Panc1 (cell line): Measurements from ENCODE around the gene CAMK1D. TPM values are rescaled to one million over a fixed set of nuclear protein-coding genes. Genes with fewer than 3 reads are reported as not detected.

Source experiments
- ATAC-seq: fragments of 200-7000 bp; cut with Tn5 transposase; 2 replicates; pipeline ENCODE4 v1.9.1; 2020; ENCODE audit warnings: mild to moderate bottlenecking, moderate library complexity
- BruUV-seq: library from RNA; stranded (reverse); fragments of 400-500 nt; replicated peaks from 2 replicates; lab custom pipeline; 2021; lab: Mats Ljungman, UMichigan
- CTCF ChIA-PET: fragments of 300-600 bp; sonication (Branson Sonifier 250); formaldehyde crosslinking; loops from one replicate; lab custom pipeline; 2022; ENCODE audit warnings: antibody characterized with exemption; lab: Charles Lee
- POLR2A ChIA-PET: fragments of 300-600 bp; sonication (Branson Sonifier 250); formaldehyde crosslinking; loops from one replicate; lab custom pipeline; 2022; ENCODE audit warnings: antibody characterized with exemption; lab: Charles Lee
- DNase-seq: peaks from one replicate; pipeline ENCODE4 v3.0.0-alpha.2; 2010; ENCODE audit warnings: low read depth, low spot score
- H3K27ac ChIP-seq: 2 replicates; pipeline ENCODE4 v1.5.1; 2011; ENCODE audit warnings: mild to moderate bottlenecking, low read length, inconsistent platforms
- H3K27me3 ChIP-seq: fragments of 200-500 bp; sonication (Bioruptor generic); 2 replicates; pipeline ENCODE4 v1.6.0; 2014; ENCODE audit warnings: low read length, inconsistent platforms; ENCODE audit not compliant: control insufficient read depth, insufficient read depth
- H3K36me3 ChIP-seq: fragments of 200-500 bp; sonication (Bioruptor generic); 2 replicates; pipeline ENCODE4 v1.5.1; 2014; ENCODE audit warnings: inconsistent platforms, mild to moderate bottlenecking, low read length, moderate library complexity; ENCODE audit not compliant: control insufficient read depth, insufficient read depth
- H3K4me1 ChIP-seq: 2 replicates; pipeline ENCODE4 v1.5.1; 2011; ENCODE audit warnings: inconsistent platforms, mild to moderate bottlenecking, low read length, moderate library complexity; ENCODE audit not compliant: control insufficient read depth, insufficient read depth
- H3K4me3 ChIP-seq, 2 experiments: 2 replicates each; pipeline ENCODE4 v1.5.1; 2011 to 2012; ENCODE audit warnings: low read depth in 2 of 2, low read length in 2 of 2, mild to moderate bottlenecking in 2 of 2, inconsistent platforms in 1 of 2, moderate library complexity in 1 of 2
- H3K9me3 ChIP-seq: fragments of 200-500 bp; sonication (Bioruptor generic); 2 replicates; pipeline ENCODE4 v1.5.1; 2014; ENCODE audit warnings: low read depth, mild to moderate bottlenecking, inconsistent platforms, low read length, moderate library complexity; ENCODE audit not compliant: control insufficient read depth, insufficient read depth
- POLR2AphosphoS5 ChIP-seq: IDR thresholded peaks from 2 replicates; pipeline ENCODE4 v1.6.1; 2012; ENCODE audit warnings: mild to moderate bottlenecking, low read depth, low read length, moderate library complexity
- SIN3A ChIP-seq: IDR thresholded peaks from 2 replicates; pipeline ENCODE4 v1.6.1; 2012; ENCODE audit warnings: low read depth, mild to moderate bottlenecking, low read length, moderate library complexity, borderline replicate concordance; ENCODE audit not compliant: insufficient read depth
- TCF7L2 ChIP-seq: IDR thresholded peaks from 2 replicates; pipeline ENCODE4 v1.6.1; 2011; ENCODE audit warnings: mild to moderate bottlenecking, low read depth, low read length, inconsistent platforms
- in situ Hi-C: cut with HindIII; loops from 2 replicates; pipeline ENCODE4 v1.10.0; 2016; ENCODE audit warnings: low sequenced_read_pairs, low pct_unique_long_range_greater_than_20kb
- intact Hi-C: fragments of 100-400 bp; cut with micrococcal nuclease; formaldehyde crosslinking; loops from one replicate; pipeline ENCODE4 v1.10.0; 2022; ENCODE audit not compliant: unreplicated experiment
- total RNA-seq: library from RNA; stranded (reverse); gene quantifications from one replicate; pipeline ENCODE4 v1.2.1, GENCODE V29; 2021; ENCODE audit not compliant: unreplicated experiment
- TF ChIP-seq, protein P1 (sequence below): fragments of 450-650 bp; IDR thresholded peaks from 2 replicates; pipeline ENCODE4 v1.5.1; 2017; ENCODE audit warnings: mild to moderate bottlenecking
- TF ChIP-seq, protein P2 (sequence below), 2 experiments: IDR thresholded peaks; 2 replicates each; pipeline ENCODE4 v1.6.1; 2011 to 2012; ENCODE audit warnings: low read depth in 2 of 2, control low read depth in 1 of 2, low read length in 1 of 2, mild to moderate bottlenecking in 1 of 2, moderate library complexity in 1 of 2; ENCODE audit not compliant: insufficient read depth in 1 of 2

CAMK1D gene
- total RNA-seq, 1 experiment from 2014 or later: 5.7 TPM

- DNase-seq (no peak), ATAC-seq (no peak)
- ChIA-PET CTCF (no interaction called here), POLR2A (no interaction called here)
- Histone ChIP-seq H3K36me3 (no peaks in the 10 kb centered on the region), H3K27me3 (no peaks in the 10 kb centered on the region), H3K9me3 (no peaks in the 10 kb centered on the region), H3K27ac (no peak overlapping the region), H3K4me1 (no peaks in the 10 kb centered on the region), H3K4me3 (no peak overlapping the region)
- BruUV-seq: no TSS peak
- TF ChIP-seq, protein P1, sequence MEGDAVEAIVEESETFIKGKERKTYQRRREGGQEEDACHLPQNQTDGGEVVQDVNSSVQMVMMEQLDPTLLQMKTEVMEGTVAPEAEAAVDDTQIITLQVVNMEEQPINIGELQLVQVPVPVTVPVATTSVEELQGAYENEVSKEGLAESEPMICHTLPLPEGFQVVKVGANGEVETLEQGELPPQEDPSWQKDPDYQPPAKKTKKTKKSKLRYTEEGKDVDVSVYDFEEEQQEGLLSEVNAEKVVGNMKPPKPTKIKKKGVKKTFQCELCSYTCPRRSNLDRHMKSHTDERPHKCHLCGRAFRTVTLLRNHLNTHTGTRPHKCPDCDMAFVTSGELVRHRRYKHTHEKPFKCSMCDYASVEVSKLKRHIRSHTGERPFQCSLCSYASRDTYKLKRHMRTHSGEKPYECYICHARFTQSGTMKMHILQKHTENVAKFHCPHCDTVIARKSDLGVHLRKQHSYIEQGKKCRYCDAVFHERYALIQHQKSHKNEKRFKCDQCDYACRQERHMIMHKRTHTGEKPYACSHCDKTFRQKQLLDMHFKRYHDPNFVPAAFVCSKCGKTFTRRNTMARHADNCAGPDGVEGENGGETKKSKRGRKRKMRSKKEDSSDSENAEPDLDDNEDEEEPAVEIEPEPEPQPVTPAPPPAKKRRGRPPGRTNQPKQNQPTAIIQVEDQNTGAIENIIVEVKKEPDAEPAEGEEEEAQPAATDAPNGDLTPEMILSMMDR: no peak
- TF ChIP-seq SIN3A (no peak), POLR2AphosphoS5 (no peak), TCF7L2 (no peak)
- TF ChIP-seq, protein P2, sequence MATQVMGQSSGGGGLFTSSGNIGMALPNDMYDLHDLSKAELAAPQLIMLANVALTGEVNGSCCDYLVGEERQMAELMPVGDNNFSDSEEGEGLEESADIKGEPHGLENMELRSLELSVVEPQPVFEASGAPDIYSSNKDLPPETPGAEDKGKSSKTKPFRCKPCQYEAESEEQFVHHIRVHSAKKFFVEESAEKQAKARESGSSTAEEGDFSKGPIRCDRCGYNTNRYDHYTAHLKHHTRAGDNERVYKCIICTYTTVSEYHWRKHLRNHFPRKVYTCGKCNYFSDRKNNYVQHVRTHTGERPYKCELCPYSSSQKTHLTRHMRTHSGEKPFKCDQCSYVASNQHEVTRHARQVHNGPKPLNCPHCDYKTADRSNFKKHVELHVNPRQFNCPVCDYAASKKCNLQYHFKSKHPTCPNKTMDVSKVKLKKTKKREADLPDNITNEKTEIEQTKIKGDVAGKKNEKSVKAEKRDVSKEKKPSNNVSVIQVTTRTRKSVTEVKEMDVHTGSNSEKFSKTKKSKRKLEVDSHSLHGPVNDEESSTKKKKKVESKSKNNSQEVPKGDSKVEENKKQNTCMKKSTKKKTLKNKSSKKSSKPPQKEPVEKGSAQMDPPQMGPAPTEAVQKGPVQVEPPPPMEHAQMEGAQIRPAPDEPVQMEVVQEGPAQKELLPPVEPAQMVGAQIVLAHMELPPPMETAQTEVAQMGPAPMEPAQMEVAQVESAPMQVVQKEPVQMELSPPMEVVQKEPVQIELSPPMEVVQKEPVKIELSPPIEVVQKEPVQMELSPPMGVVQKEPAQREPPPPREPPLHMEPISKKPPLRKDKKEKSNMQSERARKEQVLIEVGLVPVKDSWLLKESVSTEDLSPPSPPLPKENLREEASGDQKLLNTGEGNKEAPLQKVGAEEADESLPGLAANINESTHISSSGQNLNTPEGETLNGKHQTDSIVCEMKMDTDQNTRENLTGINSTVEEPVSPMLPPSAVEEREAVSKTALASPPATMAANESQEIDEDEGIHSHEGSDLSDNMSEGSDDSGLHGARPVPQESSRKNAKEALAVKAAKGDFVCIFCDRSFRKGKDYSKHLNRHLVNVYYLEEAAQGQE (IDR thresholded peaks at IDR 0.05; ENCODE audit: insufficient read depth in 1 of 2, low read depth in 2 of 2, low read length in 1 of 2): no peak
- in situ Hi-C loops: no loop called here
- intact Hi-C loops: no loop called here
These were observed 285.8 kb downstream of the CAMK1D start for GRCh38 chr10:12635127-12635541.

DNA sequence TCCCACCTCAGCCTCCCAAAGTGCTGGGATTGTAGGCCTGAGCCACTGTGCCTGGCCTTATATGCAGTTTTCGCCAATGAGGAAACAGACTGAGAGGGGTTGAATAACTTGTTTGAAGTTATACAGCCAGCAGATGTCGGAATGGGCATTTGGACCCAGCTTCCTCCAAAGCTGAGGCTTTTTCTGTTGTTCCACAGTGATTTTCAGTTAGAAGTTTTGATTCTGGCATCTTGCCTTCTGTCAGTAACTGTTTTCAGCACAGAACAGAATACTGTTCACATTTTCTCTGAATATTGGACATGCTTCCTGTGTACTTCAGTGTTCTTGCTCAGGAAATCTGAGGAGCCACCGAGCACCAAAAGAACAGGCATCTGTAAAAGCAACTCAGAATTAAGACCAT is 287.2 kb downstream of the CAMK1D start:
- no peaks in the 10 kb centered on the region for H3K4me1 ChIP-seq
- DNase-seq: no peak
- intact Hi-C loops (no loop called here), in situ Hi-C loops (no loop called here)
- no peaks in the 10 kb centered on the region for H3K36me3 ChIP-seq
- no TSS peak for BruUV-seq
- H3K27me3 ChIP-seq: no peaks in the 10 kb centered on the region
- H3K27ac ChIP-seq: no peak overlapping the region
- ATAC-seq: no peak
- POLR2A ChIA-PET: no interaction called here
- H3K9me3 ChIP-seq: no peaks in the 10 kb centered on the region
- TF ChIP-seq, protein P2 (IDR thresholded peaks at IDR 0.05; ENCODE audit: insufficient read depth in 1 of 2, low read depth in 2 of 2, low read length in 1 of 2): no peak
- TF ChIP-seq, protein P1: no peak
- TF ChIP-seq SIN3A: no peak
- no peak for TF ChIP-seq TCF7L2
- TF ChIP-seq POLR2AphosphoS5: no peak
- no peak overlapping the region for H3K4me3 ChIP-seq
- CTCF ChIA-PET: no interaction called here
